Right lobe of liver (tissue), 4 donors: Measurements from ENCODE around the gene SERPINH1.

Source experiments
- CTCF ChIP-seq, 4 donors: fragments of 200-600 bp in 3 of 4; fragments of 450-650 bp in 1 of 4; IDR thresholded peaks; one replicate each; pipeline versions ENCODE4 v1.5.1 to v1.8.0; 2016 to 2022; ENCODE audit warnings: antibody characterized with exemption in 4 of 4, mild to moderate bottlenecking in 2 of 4
- POLR2A ChIP-seq: fragments of 450-650 bp; IDR thresholded peaks from one replicate; pipeline ENCODE4 v1.6.1; 2017; ENCODE audit warnings: antibody characterized with exemption, mild to moderate bottlenecking
- donor health status: DM: no; HTN: no; CAD: no.
- donor health status: DM: no; HTN: no; CAD: no.
- donor health status: DM: no; HTN: yes; CAD: no.

GRCh38 chr11:75593286-75593915, 31.3 kb downstream of the SERPINH1 start:
- no peak for TF ChIP-seq CTCF (IDR thresholded peaks at IDR 0.05)
- TF ChIP-seq POLR2A, result no peak
